ENCODE data around the gene FAM32A.

FAM32A gene

DNA sequence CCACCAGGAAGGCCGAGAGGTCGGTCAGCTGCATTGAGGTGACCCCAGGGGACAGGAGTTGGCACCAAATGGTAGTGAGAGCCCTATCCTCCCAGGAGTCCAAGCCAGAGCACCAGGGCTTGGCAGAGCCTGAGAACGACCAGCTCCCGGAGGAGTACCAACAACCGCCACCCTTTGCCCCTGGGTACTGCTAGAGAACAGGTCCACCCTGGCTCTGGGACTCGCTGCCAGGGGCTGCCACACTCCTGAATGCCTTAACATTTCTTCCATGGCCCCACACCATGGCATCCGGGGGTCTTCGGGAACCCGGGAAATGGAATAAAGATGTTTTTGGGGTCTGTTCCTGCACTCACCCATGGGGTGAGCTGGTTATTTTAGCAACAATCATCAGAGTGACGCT is 27.6 kb upstream of the FAM32A start:
- TF ChIP-seq ZFX (IDR thresholded peaks at IDR 0.05; ENCODE audit: borderline replicate concordance) (no peak), CTCF (IDR thresholded peaks at IDR 0.05) (no peak)
- H3K27ac ChIP-seq: no peak overlapping the region

- no peak overlapping the region for H3K27ac ChIP-seq
- TF ChIP-seq CTCF (IDR thresholded peaks at IDR 0.05): no peak
- TF ChIP-seq ZFX (IDR thresholded peaks at IDR 0.05; ENCODE audit: borderline replicate concordance): no peak
Measured at GRCh38 chr19:16159655-16160054, 25.6 kb upstream of the FAM32A start.

DNA sequence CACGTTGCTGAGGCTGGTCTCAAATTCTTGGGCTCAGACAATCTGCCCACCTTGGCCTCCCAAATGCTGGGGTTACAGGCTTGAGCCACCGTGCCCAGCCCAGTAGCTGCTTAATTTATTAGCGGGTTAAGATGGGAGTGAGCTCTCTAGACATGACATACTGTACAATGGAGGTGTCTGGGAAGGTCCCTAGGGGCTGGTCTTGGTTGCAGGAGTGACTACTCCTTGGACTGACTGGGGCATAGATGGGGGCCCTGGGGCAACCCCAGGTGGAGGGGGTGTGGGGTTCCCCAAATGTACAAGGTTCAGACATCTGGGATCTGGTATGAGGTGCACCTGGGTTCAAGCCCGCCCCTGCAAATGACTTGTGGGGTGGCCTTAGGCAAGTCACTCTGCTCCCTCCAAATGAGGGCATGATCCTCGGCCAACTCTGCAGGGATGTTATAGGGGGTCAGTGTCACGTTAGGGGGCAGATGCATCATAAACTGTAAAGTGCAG is 24.7 kb upstream of the FAM32A start:
- TF ChIP-seq CTCF (IDR thresholded peaks at IDR 0.05) (no peak), ZFX (IDR thresholded peaks at IDR 0.05; ENCODE audit: borderline replicate concordance) (no peak)
- H3K27ac ChIP-seq: no peak overlapping the region

DNA sequence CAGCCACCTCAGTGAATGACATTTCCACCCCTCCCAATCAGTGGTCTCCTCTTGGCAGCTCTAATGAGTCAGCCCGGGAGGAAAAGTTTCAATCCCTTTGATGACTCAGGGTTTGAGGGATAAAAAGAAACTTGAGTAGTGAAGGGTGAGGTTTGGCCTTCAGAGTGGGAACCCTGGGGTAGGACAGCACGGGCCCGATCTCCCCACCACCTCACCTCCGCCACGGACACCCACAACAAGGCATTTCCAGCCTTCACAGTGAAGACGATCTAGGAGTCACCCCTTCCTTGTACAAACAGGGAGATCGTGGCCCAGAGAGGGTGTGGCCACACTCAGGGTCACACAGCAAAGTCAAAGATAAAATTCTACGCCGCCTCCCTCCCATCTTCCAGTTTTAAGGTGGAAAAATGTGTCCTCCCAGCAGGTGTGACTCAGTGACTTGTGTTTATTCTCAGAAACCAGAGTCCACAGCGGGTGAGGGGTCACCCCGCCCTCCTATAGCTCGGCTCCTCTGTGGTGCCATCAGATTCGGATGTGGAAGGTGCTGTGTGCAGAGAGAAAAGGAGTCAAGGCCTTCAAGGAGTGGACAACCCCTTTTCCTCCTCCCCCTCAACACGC is 24.2 kb upstream of the FAM32A start:
- no peak overlapping the region for H3K27ac ChIP-seq
- TF ChIP-seq ZFX (IDR thresholded peaks at IDR 0.05; ENCODE audit: borderline replicate concordance): no peak
- no peak for TF ChIP-seq CTCF (IDR thresholded peaks at IDR 0.05)

GRCh38 chr19:16161840-16162239 is 23.4 kb upstream of the FAM32A start:
- H3K27ac ChIP-seq: no peak overlapping the region

GRCh38 chr19:16164222-16164890 is 20.9 kb upstream of the FAM32A start:
- TF ChIP-seq CTCF (IDR thresholded peaks at IDR 0.05) (no peak), ZFX (IDR thresholded peaks at IDR 0.05; ENCODE audit: borderline replicate concordance) (no peak)
- no peak overlapping the region for H3K27ac ChIP-seq

More at GRCh38 chr19:16161840-16162239, 23.4 kb upstream of the FAM32A start:
- no peak for TF ChIP-seq CTCF (IDR thresholded peaks at IDR 0.05)
- no peak for TF ChIP-seq ZFX (IDR thresholded peaks at IDR 0.05; ENCODE audit: borderline replicate concordance)

- TF ChIP-seq ZFX (IDR thresholded peaks at IDR 0.05; ENCODE audit: borderline replicate concordance) (no peak), CTCF (IDR thresholded peaks at IDR 0.05) (no peak)
- H3K27ac ChIP-seq: no peak overlapping the region
Measured at GRCh38 chr19:16166417-16166816, 18.8 kb upstream of the FAM32A start.

Measured in 22Rv1 (cell line).